Uterus (tissue), 2 donors: Measurements from ENCODE around the gene PNO1.

Source experiments
- CTCF ChIP-seq, 4 experiments: fragments of 200-600 bp in 2 of 4; fragments of 450-650 bp in 2 of 4; sonication (generic) in 2 of 4; IDR thresholded peaks; one replicate each; pipeline ENCODE4 v1.5.1; 2016 to 2019; ENCODE audit warnings: antibody characterized with exemption in 4 of 4, mild to moderate bottlenecking in 2 of 4, moderate library complexity in 1 of 4
- POLR2A ChIP-seq, 2 donors: fragments of 450-650 bp; IDR thresholded peaks; one replicate each; pipeline ENCODE4 v1.6.1; 2016; ENCODE audit warnings: antibody characterized with exemption in 2 of 2, mild to moderate bottlenecking in 1 of 2, moderate library complexity in 1 of 2

DNA sequence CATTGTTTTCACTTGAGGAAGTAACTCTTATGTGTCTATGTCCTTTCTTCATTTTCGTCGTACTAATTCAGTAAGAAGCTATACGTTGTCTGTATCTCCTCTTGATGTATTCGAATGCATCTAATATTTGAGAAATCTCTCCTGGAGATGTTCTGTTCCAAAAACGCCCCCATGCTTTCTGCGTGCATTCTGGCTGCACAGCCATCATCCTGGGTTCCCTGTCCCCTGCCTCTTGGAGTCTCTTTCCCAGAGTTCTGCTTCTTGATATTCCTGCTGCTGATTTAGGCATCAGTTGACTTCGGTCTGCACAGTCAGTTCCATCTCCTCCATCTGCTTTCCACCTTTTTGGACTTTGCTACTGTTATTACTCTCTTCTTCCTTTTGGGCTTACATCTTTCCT lies 13.5 kb downstream of the PNO1 start:
- TF ChIP-seq CTCF (IDR thresholded peaks at IDR 0.05) (no peak), POLR2A (IDR thresholded peaks at IDR 0.05) (no peak)
